ENCODE results near the gene PPP1R16B.

DNA sequence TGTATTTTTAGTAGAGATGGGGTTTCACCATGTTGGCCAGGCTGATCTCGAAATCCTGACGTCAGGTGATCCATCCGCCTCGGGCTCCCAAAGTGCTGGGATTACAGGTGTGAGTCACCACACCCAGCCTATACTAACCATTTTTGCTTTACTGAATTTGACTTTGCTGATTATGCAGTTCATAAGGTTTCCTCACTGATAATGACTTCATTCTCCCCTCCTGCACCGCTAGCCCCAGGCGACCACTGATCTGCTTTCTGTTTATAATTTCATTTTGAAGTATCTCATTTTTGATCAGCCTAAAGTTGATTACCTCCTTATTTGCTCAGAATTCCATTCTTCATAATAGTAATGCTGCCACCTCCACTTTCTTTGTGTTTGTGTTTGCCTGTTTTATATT, 72.0 kb downstream of the PPP1R16B start:
- TF ChIP-seq, protein P1, sequence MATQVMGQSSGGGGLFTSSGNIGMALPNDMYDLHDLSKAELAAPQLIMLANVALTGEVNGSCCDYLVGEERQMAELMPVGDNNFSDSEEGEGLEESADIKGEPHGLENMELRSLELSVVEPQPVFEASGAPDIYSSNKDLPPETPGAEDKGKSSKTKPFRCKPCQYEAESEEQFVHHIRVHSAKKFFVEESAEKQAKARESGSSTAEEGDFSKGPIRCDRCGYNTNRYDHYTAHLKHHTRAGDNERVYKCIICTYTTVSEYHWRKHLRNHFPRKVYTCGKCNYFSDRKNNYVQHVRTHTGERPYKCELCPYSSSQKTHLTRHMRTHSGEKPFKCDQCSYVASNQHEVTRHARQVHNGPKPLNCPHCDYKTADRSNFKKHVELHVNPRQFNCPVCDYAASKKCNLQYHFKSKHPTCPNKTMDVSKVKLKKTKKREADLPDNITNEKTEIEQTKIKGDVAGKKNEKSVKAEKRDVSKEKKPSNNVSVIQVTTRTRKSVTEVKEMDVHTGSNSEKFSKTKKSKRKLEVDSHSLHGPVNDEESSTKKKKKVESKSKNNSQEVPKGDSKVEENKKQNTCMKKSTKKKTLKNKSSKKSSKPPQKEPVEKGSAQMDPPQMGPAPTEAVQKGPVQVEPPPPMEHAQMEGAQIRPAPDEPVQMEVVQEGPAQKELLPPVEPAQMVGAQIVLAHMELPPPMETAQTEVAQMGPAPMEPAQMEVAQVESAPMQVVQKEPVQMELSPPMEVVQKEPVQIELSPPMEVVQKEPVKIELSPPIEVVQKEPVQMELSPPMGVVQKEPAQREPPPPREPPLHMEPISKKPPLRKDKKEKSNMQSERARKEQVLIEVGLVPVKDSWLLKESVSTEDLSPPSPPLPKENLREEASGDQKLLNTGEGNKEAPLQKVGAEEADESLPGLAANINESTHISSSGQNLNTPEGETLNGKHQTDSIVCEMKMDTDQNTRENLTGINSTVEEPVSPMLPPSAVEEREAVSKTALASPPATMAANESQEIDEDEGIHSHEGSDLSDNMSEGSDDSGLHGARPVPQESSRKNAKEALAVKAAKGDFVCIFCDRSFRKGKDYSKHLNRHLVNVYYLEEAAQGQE (IDR thresholded peaks at IDR 0.05; ENCODE audit: insufficient read depth in 1 of 2, low read depth in 2 of 2, low read length in 2 of 2) = no peak
- TF ChIP-seq SIN3A (IDR thresholded peaks at IDR 0.05; ENCODE audit: borderline replicate concordance, insufficient read depth, low read length) = no peak
- TF ChIP-seq POLR2AphosphoS5 (IDR thresholded peaks at IDR 0.05; ENCODE audit: low read depth, low read length) = no peak
